ENCODE measurements around the gene SLC25A43. TPM values are rescaled to one million over a fixed set of nuclear protein-coding genes. Genes with fewer than 3 reads are reported as not detected.

Gene SLC25A43
- total and polyA plus RNA-seq, 2 experiments from 2014 or later = 8.7 to 8.9 TPM

- peaks cover 19% of the 10 kb centered on the region for H3K4me1 Mint-ChIP-seq
- Histone ChIP-seq H3K4me1 (ENCODE audit: insufficient read depth) (peaks cover 3% of the 10 kb centered on the region; the same call in 1 of the 2 replicates), H3K4me3 (no peak overlapping the region), H3K27ac (ENCODE audit: low read depth) (no peak overlapping the region), H3K79me2 (replicated peaks; ENCODE audit: insufficient read depth) (no peaks in the 10 kb centered on the region), H4K20me1 (replicated peaks; ENCODE audit: insufficient read depth) (no peaks in the 10 kb centered on the region), H3K27me3 (ENCODE audit: insufficient read depth) (no peaks in the 10 kb centered on the region), H2AFZ (no peak overlapping the region), H3K4me2 (no peak overlapping the region), H3F3A (replicated peaks; ENCODE audit: low read depth) (no peaks in the 10 kb centered on the region), H3K9me2 (ENCODE audit: insufficient read depth) (no peaks in the 10 kb centered on the region), H3K36me3 (ENCODE audit: insufficient read depth) (no peaks in the 10 kb centered on the region)
- no peak overlapping the region for H3K27ac Mint-ChIP-seq
- no peaks in the 10 kb centered on the region for H3K27me3 Mint-ChIP-seq (ENCODE audit: insufficient read depth, low read depth, poor library complexity)
- TF ChIP-seq POLR2AphosphoS5 (IDR thresholded peaks at IDR 0.05; ENCODE audit: low read depth) = no peak
- TF ChIP-seq REST (IDR thresholded peaks at IDR 0.05; ENCODE audit: unreplicated experiment) = no peak
- TF ChIP-seq ZNF331 (CRISPR knock-in tag; IDR thresholded peaks at IDR 0.05; ENCODE audit: low read depth) = no peak
- no peak for TF ChIP-seq NANOG (IDR thresholded peaks at IDR 0.05; ENCODE audit: borderline replicate concordance)
- no peak for TF ChIP-seq STAT1 (IDR thresholded peaks at IDR 0.05; ENCODE audit: unreplicated experiment)
- TF ChIP-seq CREB1 (CRISPR knock-in tag; IDR thresholded peaks at IDR 0.05; ENCODE audit: low read depth) = no peak
- TF ChIP-seq CTCF (conservative IDR thresholded peaks at IDR 0.05; ENCODE audit: low read depth in 2 of 2) = no peak
- no peak for TF ChIP-seq ZNF462 (CRISPR knock-in tag; IDR thresholded peaks at IDR 0.05)
- no peak for TF ChIP-seq ETS1 (IDR thresholded peaks at IDR 0.05)
- TF ChIP-seq EZH2phosphoT487 (IDR thresholded peaks at IDR 0.05; ENCODE audit: unreplicated experiment) = no peak
- TF ChIP-seq JUNB (IDR thresholded peaks at IDR 0.05; ENCODE audit: unreplicated experiment) = no peak
- no peak for TF ChIP-seq EZH2 (IDR thresholded peaks at IDR 0.05; ENCODE audit: low read depth, unreplicated experiment)
- H3K36me3 Mint-ChIP-seq (ENCODE audit: low read depth) = peaks cover 3% of the 10 kb centered on the region; the same call in 1 of the 3 replicates
- DNase-seq (ENCODE audit: low spot score) (no peak), ATAC-seq (peak; percentile 76)
- no peak overlapping the region for H3K4me3 Mint-ChIP-seq
- H3K9me3 Mint-ChIP-seq = no peaks in the 10 kb centered on the region
Measured at GRCh38 chrX:119424999-119425398, 25.9 kb downstream of the SLC25A43 start.
